Suprapubic skin (tissue), 4 donors: ENCODE data around the gene CDH26. TPM values are rescaled to one million over a fixed set of nuclear protein-coding genes. Genes with fewer than 3 reads are reported as not detected.
A peak's percentile ranks its signal among the peaks of the same experiment; 100 is the strongest.

Experiments used
- DNase-seq, 2 donors: peaks; one replicate each; pipeline ENCODE4 v3.0.0-alpha.2; 2019; ENCODE audit warnings: low spot score in 2 of 2
- H3K27ac ChIP-seq: fragments of 200-600 bp; sonication (generic); one replicate; pipeline ENCODE4 v1.5.1; 2019
- H3K27me3 ChIP-seq: fragments of 200-600 bp; sonication (generic); one replicate; pipeline ENCODE4 v1.5.1; 2019
- H3K36me3 ChIP-seq: fragments of 200-600 bp; sonication (generic); one replicate; pipeline ENCODE4 v1.5.1; 2019
- H3K4me1 ChIP-seq: fragments of 200-600 bp; sonication (generic); one replicate; pipeline ENCODE4 v1.5.1; 2019
- H3K4me3 ChIP-seq: fragments of 200-600 bp; sonication (generic); one replicate; pipeline ENCODE4 v1.5.1; 2019; ENCODE audit warnings: mild to moderate bottlenecking
- H3K9me3 ChIP-seq: fragments of 200-600 bp; sonication (generic); one replicate; pipeline ENCODE4 v1.5.1; 2019
- EP300 ChIP-seq: sonication (generic); formaldehyde crosslinking; IDR thresholded peaks from one replicate; pipeline ENCODE4 v1.6.1; 2017; ENCODE audit warnings: antibody characterized with exemption
- POLR2A ChIP-seq, 2 donors: fragments of 450-650 bp; IDR thresholded peaks; one replicate each; pipeline ENCODE4 v1.6.1; 2017; ENCODE audit warnings: antibody characterized with exemption in 2 of 2, mild to moderate bottlenecking in 2 of 2, moderate library complexity in 2 of 2
- POLR2AphosphoS5 ChIP-seq, 3 donors: sonication (generic); formaldehyde crosslinking; IDR thresholded peaks; one replicate each; pipeline ENCODE4 v1.6.1; 2017; ENCODE audit warnings: antibody characterized with exemption in 3 of 3
- WGBS: methylation state at CpG from one replicate; pipeline ENCODE4 v1.1.5; 2018; 5-methylcytosine and 5-hydroxymethylcytosine counted together
- total RNA-seq, 4 donors: library from RNA; depleted of rRNA; stranded (reverse); fragments of >200 nt; gene quantifications; one replicate each; pipeline ENCODE4 v1.1.0, GENCODE V29; 2016
- TF ChIP-seq, protein P1 (sequence below), 2 donors: fragments of 200-600 bp in 1 of 2; fragments of 450-650 bp in 1 of 2; sonication (generic) in 1 of 2; IDR thresholded peaks; one replicate each; pipeline ENCODE4 v1.5.1; 2016 to 2019; ENCODE audit warnings: antibody characterized with exemption in 2 of 2, mild to moderate bottlenecking in 1 of 2, moderate library complexity in 1 of 2

CDH26 gene
- total RNA-seq, 4 donors from 2014 or later, result 1.4 to 2.2 (median 2.0) TPM

DNA sequence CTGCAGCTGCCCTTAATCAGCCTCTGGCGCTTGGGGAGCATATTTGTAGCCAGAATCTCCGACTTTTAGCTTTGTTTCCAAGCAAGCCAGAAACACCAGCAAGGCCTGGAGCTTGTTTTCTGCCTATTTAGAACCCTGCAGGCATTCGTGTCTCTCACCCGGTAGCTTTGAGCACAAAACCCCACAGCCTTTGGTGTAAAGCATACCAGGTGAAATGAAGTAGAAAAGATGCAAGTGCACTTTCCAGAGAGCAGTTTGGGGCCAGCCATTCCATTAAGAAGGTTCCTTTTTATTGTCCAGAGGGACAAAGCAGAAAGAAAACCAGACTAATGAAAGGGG is 17.3 kb upstream of the CDH26 start:
- TF ChIP-seq POLR2AphosphoS5 (IDR thresholded peaks at IDR 0.05), result no peak
- TF ChIP-seq EP300, result no peak
- TF ChIP-seq POLR2A (IDR thresholded peaks at IDR 0.05), result no peak
- TF ChIP-seq, protein P1, sequence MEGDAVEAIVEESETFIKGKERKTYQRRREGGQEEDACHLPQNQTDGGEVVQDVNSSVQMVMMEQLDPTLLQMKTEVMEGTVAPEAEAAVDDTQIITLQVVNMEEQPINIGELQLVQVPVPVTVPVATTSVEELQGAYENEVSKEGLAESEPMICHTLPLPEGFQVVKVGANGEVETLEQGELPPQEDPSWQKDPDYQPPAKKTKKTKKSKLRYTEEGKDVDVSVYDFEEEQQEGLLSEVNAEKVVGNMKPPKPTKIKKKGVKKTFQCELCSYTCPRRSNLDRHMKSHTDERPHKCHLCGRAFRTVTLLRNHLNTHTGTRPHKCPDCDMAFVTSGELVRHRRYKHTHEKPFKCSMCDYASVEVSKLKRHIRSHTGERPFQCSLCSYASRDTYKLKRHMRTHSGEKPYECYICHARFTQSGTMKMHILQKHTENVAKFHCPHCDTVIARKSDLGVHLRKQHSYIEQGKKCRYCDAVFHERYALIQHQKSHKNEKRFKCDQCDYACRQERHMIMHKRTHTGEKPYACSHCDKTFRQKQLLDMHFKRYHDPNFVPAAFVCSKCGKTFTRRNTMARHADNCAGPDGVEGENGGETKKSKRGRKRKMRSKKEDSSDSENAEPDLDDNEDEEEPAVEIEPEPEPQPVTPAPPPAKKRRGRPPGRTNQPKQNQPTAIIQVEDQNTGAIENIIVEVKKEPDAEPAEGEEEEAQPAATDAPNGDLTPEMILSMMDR (IDR thresholded peaks at IDR 0.05), result no peak
- no peak for DNase-seq
- Histone ChIP-seq H3K36me3 (peaks cover 17% of the 10 kb centered on the region), H3K4me1 (peaks cover 62% of the 10 kb centered on the region), H3K9me3 (no peaks in the 10 kb centered on the region), H3K27ac (peak overlapping the region; percentile 97), H3K4me3 (peak overlapping the region; percentile 82), H3K27me3 (no peaks in the 10 kb centered on the region)
- WGBS, result 0% methylated on average over 4 of the region's 4 CpGs

DNA sequence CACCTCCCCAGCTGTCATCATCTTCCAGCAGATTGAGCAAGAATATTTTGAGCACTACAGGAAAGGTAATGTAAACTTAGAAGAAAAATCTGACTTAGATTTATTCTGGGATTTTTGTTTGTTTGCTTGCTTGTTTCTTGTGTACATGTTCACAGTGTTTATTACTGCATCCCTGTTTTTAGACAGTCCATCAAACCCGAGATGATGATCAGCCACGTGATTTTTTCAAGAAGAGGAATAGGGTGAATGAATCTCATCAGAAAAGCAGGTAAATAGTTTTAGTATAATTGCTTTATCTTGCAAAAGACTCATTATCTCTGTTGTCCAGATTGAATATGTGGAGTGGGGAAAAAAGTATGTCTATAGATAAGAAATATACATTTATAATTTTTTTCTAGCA is 16.0 kb upstream of the CDH26 start:
- peak overlapping the region; percentile 82 for H3K4me3 ChIP-seq
- 72% methylated on average over 2 of the region's 2 CpGs for WGBS
- TF ChIP-seq, protein P1 (IDR thresholded peaks at IDR 0.05), result no peak
- TF ChIP-seq POLR2A (IDR thresholded peaks at IDR 0.05), result no peak
- no peak for TF ChIP-seq POLR2AphosphoS5 (IDR thresholded peaks at IDR 0.05)
- TF ChIP-seq EP300, result no peak
- peaks cover 17% of the 10 kb centered on the region for H3K36me3 ChIP-seq
- H3K9me3 ChIP-seq, result no peaks in the 10 kb centered on the region
- peak overlapping the region; percentile 50 for H3K27ac ChIP-seq
- no peak for DNase-seq
- H3K4me1 ChIP-seq, result peaks cover 51% of the 10 kb centered on the region
- no peaks in the 10 kb centered on the region for H3K27me3 ChIP-seq

DNA sequence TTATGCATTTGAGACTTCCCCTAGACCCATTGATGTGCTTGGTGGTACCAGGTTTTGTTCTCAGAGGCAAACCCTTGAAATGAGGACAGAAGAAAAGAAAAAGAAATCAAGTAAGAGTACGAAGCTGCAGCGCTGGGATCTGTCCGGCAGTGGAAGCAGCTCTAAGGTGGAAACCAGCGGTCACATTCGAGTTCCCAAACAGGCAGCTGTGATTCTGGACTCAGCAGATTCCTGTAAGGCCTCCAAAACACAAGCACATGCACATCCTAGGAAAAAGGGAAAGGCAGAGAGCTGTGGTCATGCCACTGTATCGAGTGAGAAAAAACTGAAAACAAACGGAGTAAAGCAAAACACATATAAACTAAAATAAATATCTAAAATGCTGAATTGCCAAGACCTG is 13.5 kb upstream of the CDH26 start:
- WGBS, result 77% methylated on average over 7 of the region's 7 CpGs
- Histone ChIP-seq H3K27me3 (no peaks in the 10 kb centered on the region), H3K9me3 (no peaks in the 10 kb centered on the region), H3K27ac (no peak overlapping the region), H3K36me3 (peaks cover 17% of the 10 kb centered on the region), H3K4me3 (no peak overlapping the region), H3K4me1 (peaks cover 38% of the 10 kb centered on the region)
- no peak for DNase-seq
- TF ChIP-seq POLR2AphosphoS5 (IDR thresholded peaks at IDR 0.05) (no peak), EP300 (no peak)

DNA sequence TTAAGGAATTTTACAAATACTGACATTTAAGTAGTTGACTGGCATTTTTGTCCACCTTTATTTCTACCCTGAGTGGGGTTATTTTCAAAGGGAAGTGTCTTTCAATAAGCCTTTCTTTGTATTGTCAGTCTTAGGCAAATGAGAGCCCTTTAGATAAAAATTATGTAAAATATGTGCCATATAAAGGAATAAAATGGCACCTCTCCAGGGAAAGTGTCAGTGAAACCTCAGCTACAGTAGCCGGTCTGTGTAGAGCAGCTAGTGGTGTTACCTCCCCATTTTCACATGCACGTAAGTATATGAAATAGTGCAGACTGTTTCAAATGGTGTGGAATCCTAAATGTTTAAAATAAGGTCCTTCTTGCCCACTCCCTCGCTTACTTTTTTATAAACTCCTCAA is 13.0 kb upstream of the CDH26 start:
- TF ChIP-seq, protein P1 (IDR thresholded peaks at IDR 0.05), result no peak
- TF ChIP-seq EP300, result no peak
- no peak for TF ChIP-seq POLR2AphosphoS5 (IDR thresholded peaks at IDR 0.05)
- TF ChIP-seq POLR2A (IDR thresholded peaks at IDR 0.05), result no peak
- peaks cover 38% of the 10 kb centered on the region for H3K4me1 ChIP-seq
- WGBS, result 55% methylated on average over 3 of the region's 3 CpGs

DNA sequence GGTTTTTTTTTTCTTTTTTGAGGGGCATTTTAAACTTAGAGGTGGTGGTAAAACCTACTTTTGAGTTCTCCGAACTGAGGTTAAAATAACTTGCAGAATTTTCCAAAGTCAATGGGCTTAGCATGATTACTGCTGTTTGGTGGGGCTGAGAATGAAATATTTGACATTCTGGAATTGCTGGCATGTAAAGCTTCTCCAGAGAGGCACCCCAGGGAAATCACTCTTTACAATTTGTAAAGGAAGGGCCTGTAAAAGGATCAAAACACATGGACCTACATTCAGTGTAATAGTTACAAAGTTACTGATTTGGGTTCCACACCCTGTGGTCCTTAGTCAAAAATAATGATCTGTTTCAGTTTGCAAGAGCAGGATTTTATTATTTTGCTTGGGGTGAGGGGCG is 12.5 kb upstream of the CDH26 start:
- Histone ChIP-seq H3K4me3 (no peak overlapping the region), H3K9me3 (no peaks in the 10 kb centered on the region), H3K4me1 (peaks cover 37% of the 10 kb centered on the region), H3K36me3 (peaks cover 17% of the 10 kb centered on the region), H3K27ac (no peak overlapping the region), H3K27me3 (no peaks in the 10 kb centered on the region)
- WGBS, result 82% methylated on average over 2 of the region's 2 CpGs
- no peak for DNase-seq
- TF ChIP-seq POLR2AphosphoS5 (IDR thresholded peaks at IDR 0.05), result no peak

More for the DNA sequence above, 13.0 kb upstream of the CDH26 start:
- H3K27ac ChIP-seq, result no peak overlapping the region
- H3K9me3 ChIP-seq, result no peaks in the 10 kb centered on the region
- peaks cover 17% of the 10 kb centered on the region for H3K36me3 ChIP-seq
- H3K27me3 ChIP-seq, result no peaks in the 10 kb centered on the region
- no peak for DNase-seq
- H3K4me3 ChIP-seq, result no peak overlapping the region

DNA sequence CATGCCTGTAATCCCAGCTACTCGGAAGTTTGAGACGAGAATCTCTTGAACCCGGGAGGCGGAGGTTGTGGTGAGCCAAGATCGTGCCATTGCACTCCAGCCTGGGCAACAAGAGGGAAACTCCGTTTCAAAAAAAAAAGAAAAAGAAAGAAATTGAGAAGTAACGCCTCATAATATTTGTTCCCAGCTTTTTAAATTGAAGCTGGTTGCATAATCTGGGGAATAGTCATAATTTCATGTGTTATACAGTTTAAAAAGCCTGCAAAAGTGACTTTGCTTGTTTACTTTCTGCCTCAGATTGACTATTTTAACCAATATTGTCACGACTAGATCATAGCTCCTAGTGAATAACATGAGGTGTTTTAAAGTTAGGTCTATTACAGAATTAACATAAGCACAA is 10.8 kb upstream of the CDH26 start:
- Histone ChIP-seq H3K27me3 (no peaks in the 10 kb centered on the region), H3K36me3 (peaks cover 17% of the 10 kb centered on the region), H3K4me1 (peaks cover 21% of the 10 kb centered on the region), H3K27ac (no peak overlapping the region), H3K4me3 (no peak overlapping the region), H3K9me3 (no peaks in the 10 kb centered on the region)
- 71% methylated on average over 8 of the region's 8 CpGs for whole genome bisulfite sequencing
- no peak for TF ChIP-seq EP300
- TF ChIP-seq, protein P1 (IDR thresholded peaks at IDR 0.05), result no peak
- TF ChIP-seq POLR2AphosphoS5 (IDR thresholded peaks at IDR 0.05), result no peak
- no peak for TF ChIP-seq POLR2A (IDR thresholded peaks at IDR 0.05)
- DNase-seq, result no peak
